ENCODE measurements around the gene DGUOK.

DNA sequence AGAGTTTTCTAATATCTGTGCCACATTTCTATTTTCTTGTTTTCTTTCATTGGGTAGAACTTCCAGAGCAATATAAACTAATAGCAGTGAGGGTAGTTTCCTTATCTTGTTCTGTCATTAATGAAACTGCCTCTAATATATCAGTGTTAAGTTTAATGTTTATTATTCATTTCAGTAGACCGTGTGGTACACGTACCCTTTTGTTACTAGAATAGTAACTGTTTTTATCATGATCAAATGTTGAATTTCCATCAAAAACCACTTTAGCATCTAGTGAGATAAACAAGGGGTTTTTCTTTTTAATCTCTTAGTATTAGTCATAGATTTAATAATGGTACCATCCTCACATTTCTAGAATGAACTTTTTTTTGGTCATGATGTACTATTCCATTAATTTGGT, 16.0 kb downstream of the DGUOK start:
- TF ChIP-seq, protein P1, sequence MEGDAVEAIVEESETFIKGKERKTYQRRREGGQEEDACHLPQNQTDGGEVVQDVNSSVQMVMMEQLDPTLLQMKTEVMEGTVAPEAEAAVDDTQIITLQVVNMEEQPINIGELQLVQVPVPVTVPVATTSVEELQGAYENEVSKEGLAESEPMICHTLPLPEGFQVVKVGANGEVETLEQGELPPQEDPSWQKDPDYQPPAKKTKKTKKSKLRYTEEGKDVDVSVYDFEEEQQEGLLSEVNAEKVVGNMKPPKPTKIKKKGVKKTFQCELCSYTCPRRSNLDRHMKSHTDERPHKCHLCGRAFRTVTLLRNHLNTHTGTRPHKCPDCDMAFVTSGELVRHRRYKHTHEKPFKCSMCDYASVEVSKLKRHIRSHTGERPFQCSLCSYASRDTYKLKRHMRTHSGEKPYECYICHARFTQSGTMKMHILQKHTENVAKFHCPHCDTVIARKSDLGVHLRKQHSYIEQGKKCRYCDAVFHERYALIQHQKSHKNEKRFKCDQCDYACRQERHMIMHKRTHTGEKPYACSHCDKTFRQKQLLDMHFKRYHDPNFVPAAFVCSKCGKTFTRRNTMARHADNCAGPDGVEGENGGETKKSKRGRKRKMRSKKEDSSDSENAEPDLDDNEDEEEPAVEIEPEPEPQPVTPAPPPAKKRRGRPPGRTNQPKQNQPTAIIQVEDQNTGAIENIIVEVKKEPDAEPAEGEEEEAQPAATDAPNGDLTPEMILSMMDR (conservative IDR thresholded peaks at IDR 0.05 in 1 of 2, IDR thresholded peaks at IDR 0.05 in 1 of 2; ENCODE audit: extremely low read depth in 1 of 2, insufficient read depth in 1 of 2, low read depth in 1 of 2, low read length in 2 of 2) = no peak
- no peak for TF ChIP-seq EZH2 (IDR thresholded peaks at IDR 0.05; ENCODE audit: borderline replicate concordance, low read length)

All from mammary epithelial cell (primary cell).